Sigmoid colon (tissue), 4 donors: ENCODE measurements around the gene MSANTD7.

Experiments used
- POLR2AphosphoS5 ChIP-seq, 4 donors: sonication (generic); formaldehyde crosslinking; IDR thresholded peaks; one replicate each; pipeline ENCODE4 v1.6.1; 2017; ENCODE audit warnings: antibody characterized with exemption in 4 of 4
- TF ChIP-seq, protein P1 (sequence below), 4 experiments: fragments of 450-650 bp in 3 of 4; fragments of 200-600 bp in 1 of 4; IDR thresholded peaks; one replicate each; pipeline ENCODE4 v1.5.1; 2016 to 2019; ENCODE audit warnings: antibody characterized with exemption in 4 of 4, mild to moderate bottlenecking in 3 of 4, moderate library complexity in 2 of 4

DNA sequence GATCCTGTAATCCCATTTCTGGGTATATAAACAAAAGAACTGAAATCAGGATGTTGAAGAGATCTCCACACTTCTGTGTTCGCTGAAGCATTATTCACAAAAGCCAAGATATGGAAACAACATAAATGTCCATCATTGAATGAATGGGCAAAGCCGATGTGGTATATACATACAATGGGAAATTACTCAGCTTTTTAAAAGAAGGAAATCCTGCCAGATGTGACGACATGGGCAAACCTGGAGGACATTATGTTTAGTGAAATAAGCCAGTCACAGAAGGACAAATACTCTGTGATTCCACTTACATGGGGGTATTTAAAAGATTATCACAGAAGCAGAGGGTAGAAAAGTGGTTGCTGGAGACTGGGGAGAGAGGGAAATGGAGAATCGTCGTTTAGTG lies 39.5 kb upstream of the MSANTD7 start:
- TF ChIP-seq, protein P1, sequence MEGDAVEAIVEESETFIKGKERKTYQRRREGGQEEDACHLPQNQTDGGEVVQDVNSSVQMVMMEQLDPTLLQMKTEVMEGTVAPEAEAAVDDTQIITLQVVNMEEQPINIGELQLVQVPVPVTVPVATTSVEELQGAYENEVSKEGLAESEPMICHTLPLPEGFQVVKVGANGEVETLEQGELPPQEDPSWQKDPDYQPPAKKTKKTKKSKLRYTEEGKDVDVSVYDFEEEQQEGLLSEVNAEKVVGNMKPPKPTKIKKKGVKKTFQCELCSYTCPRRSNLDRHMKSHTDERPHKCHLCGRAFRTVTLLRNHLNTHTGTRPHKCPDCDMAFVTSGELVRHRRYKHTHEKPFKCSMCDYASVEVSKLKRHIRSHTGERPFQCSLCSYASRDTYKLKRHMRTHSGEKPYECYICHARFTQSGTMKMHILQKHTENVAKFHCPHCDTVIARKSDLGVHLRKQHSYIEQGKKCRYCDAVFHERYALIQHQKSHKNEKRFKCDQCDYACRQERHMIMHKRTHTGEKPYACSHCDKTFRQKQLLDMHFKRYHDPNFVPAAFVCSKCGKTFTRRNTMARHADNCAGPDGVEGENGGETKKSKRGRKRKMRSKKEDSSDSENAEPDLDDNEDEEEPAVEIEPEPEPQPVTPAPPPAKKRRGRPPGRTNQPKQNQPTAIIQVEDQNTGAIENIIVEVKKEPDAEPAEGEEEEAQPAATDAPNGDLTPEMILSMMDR (IDR thresholded peaks at IDR 0.05), result no peak
- TF ChIP-seq POLR2AphosphoS5 (IDR thresholded peaks at IDR 0.05), result no peak
